CD4-positive, CD25-positive, alpha-beta regulatory T cell (primary cell): ENCODE data around the gene TXNDC9. TPM values are rescaled to one million over a fixed set of nuclear protein-coding genes. Genes with fewer than 3 reads are reported as not detected.
"Not testable (repeated sequence)": the region's sequence is repeated elsewhere in the genome, so short reads cannot be mapped to it uniquely, and the experiment has no call there.

ENCODE experiments used
- ATAC-seq, 2 donors: fragments of 150-1000 bp; cut with Tn5 transposase; one replicate each; pipeline ENCODE4 v1.10.0; 2021; ENCODE audit warnings: low read depth in 2 of 2, moderate number of reproducible peaks in 2 of 2, moderate library complexity in 1 of 2
- DNase-seq, 3 donors: peaks; one replicate each; pipeline versions ENCODE4 v3.0.0 to v3.0.0-alpha.2; 2012 to 2022; ENCODE audit warnings: mixed read lengths in 1 of 3
- H3K27ac ChIP-seq: one replicate; pipeline ENCODE4 v1.7.0; 2013; ENCODE audit warnings: mild to moderate bottlenecking, low read length; ENCODE audit not compliant: insufficient read depth, poor library complexity, severe bottlenecking
- H3K27me3 ChIP-seq: one replicate; pipeline ENCODE4 v1.7.0; 2013; ENCODE audit warnings: low read length; ENCODE audit not compliant: control insufficient read depth, insufficient read depth
- H3K36me3 ChIP-seq: one replicate; pipeline ENCODE4 v1.7.0; 2013; ENCODE audit warnings: mild to moderate bottlenecking, low read length, moderate library complexity; ENCODE audit not compliant: control insufficient read depth, insufficient read depth
- H3K4me1 ChIP-seq: 2 replicates; pipeline ENCODE4 v1.7.0; 2013; ENCODE audit warnings: mild to moderate bottlenecking, low read length; ENCODE audit not compliant: insufficient read depth, control insufficient read depth, poor library complexity, severe bottlenecking
- H3K4me3 ChIP-seq: one replicate; pipeline ENCODE4 v1.7.0; 2013; ENCODE audit warnings: low read depth, mild to moderate bottlenecking, low read length, moderate library complexity
- H3K9me3 ChIP-seq, 2 experiments: 1 replicate in 1 of 2; 2 replicates in 1 of 2; pipeline ENCODE4 v1.7.0; 2013; ENCODE audit warnings: low read length in 2 of 2, mild to moderate bottlenecking in 1 of 2, moderate library complexity in 1 of 2; ENCODE audit not compliant: control insufficient read depth in 2 of 2
- H3K27ac Mint-ChIP-seq, 3 donors: one replicate each; pipeline ENCODE4 v1.8.0; 2020 to 2022; ENCODE audit warnings: mild to moderate bottlenecking in 3 of 3, mixed read lengths in 3 of 3, moderate library complexity in 2 of 3
- H3K27me3 Mint-ChIP-seq: one replicate; pipeline ENCODE4 v1.8.0; 2022; ENCODE audit warnings: mild to moderate bottlenecking, mixed read lengths
- H3K36me3 Mint-ChIP-seq: one replicate; pipeline ENCODE4 v1.8.0; 2020; ENCODE audit warnings: mixed read lengths
- H3K4me1 Mint-ChIP-seq, 4 donors: one replicate each; pipeline ENCODE4 v1.8.0; 2020 to 2022; ENCODE audit warnings: mixed read lengths in 4 of 4, mild to moderate bottlenecking in 1 of 4
- H3K4me3 Mint-ChIP-seq, 4 donors: one replicate each; pipeline ENCODE4 v1.8.0; 2020 to 2022; ENCODE audit warnings: mild to moderate bottlenecking in 4 of 4, mixed read lengths in 4 of 4, moderate library complexity in 3 of 4
- H3K9me3 Mint-ChIP-seq, 7 donors: one replicate each; pipeline ENCODE4 v1.8.0; 2020 to 2022; ENCODE audit warnings: mixed read lengths in 7 of 7, mild to moderate bottlenecking in 3 of 7, moderate library complexity in 2 of 7
- polyA plus RNA-seq, 4 donors: library from polyadenylated mRNA; unstranded; fragments of 300-500 nt; fragmentation: Illumina TruSeq; gene quantifications; one replicate each; pipeline ENCODE4 v1.2.3, GENCODE V29; 2021
- total RNA-seq: library from RNA; stranded (reverse); gene quantifications from one replicate; pipeline ENCODE4 v1.2.3, GENCODE V29; 2022

TXNDC9 gene
- total and polyA plus RNA-seq, 5 donors from 2014 or later: 15.1 to 83.6 (median 69.7) TPM

DNA sequence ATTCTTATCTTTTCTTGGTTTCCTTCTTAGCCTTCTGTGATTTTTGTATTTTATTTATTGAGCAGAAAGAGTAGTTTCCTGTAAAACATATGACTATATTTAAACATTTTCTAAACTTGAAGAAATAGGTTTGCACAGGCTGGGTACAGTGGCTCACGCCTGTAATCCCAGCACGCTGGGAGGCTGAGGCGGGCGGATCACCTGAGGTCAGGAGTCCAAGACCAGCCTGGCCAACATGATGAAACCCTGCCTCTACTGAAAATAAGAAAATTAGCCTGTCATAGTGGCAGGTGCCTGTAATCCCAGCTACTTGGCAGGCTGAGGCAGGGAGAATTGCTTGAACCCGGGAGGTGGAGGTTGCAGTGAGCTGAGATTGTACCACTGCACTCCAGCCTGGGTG is 32.7 kb upstream of the TXNDC9 start:
- H3K27me3 Mint-ChIP-seq, H3K9me3 ChIP-seq, H3K9me3 Mint-ChIP-seq, ATAC-seq, H3K27ac Mint-ChIP-seq, H3K4me3 ChIP-seq, H3K27ac ChIP-seq, H3K4me1 Mint-ChIP-seq, H3K27me3 ChIP-seq, DNase-seq, H3K4me1 ChIP-seq, H3K4me3 Mint-ChIP-seq: not testable (repeated sequence)
- peaks cover 56% of the 10 kb centered on the region for H3K36me3 Mint-ChIP-seq
- H3K36me3 ChIP-seq: peaks cover 77% of the 10 kb centered on the region

GRCh38 chr2:99365661-99366060 is 29.5 kb upstream of the TXNDC9 start:
- H3K9me3 ChIP-seq: no peaks in the 10 kb centered on the region
- no peak for DNase-seq
- Mint-ChIP-seq H3K4me1 (peaks cover 0 to 4% (median 3%) of the 10 kb centered on the region in 4 donors), H3K27ac (no peak overlapping the region), H3K4me3 (no peak overlapping the region), H3K9me3 (no peaks in the 10 kb centered on the region), H3K36me3 (peaks cover 52% of the 10 kb centered on the region), H3K27me3 (no peaks in the 10 kb centered on the region)
- H3K36me3 ChIP-seq: peaks cover 80% of the 10 kb centered on the region
- no peaks in the 10 kb centered on the region for H3K4me1 ChIP-seq
- no peak overlapping the region for H3K4me3 ChIP-seq
- H3K27me3 ChIP-seq: no peaks in the 10 kb centered on the region
- H3K27ac ChIP-seq: no peak overlapping the region
- no peak for ATAC-seq

DNA sequence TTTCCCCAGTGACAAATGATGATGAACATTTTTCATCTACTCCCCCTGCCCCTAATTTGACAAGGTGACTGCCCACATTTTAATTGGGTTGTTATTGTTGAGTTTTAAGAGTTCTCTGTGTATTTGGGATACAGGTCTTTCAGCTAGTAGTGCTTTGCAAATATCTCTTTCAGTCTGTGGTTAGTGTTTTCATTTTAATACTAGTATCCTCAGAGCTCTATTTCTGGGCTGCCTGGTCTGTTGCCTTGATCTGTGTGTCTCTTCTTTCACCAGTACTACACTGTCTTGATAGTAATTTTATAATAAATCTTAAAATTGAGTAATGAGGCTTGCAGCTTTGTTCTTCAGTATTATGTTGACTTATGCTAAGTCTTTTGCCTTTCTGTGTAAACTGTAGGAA is 20.7 kb upstream of the TXNDC9 start:
- Mint-ChIP-seq H3K4me1 (peaks cover 24 to 48% (median 36%) of the 10 kb centered on the region in 4 donors), H3K9me3 (peaks cover 0 to 1% (median 0%) of the 10 kb centered on the region in 7 donors), H3K4me3 (no peak overlapping the region), H3K27ac (no peak overlapping the region), H3K27me3 (no peaks in the 10 kb centered on the region), H3K36me3 (peaks cover 22% of the 10 kb centered on the region)
- Histone ChIP-seq H3K36me3 (peaks cover 14% of the 10 kb centered on the region), H3K4me3 (no peak overlapping the region), H3K27ac (no peak overlapping the region), H3K9me3 (no peaks in the 10 kb centered on the region), H3K4me1 (peaks cover 4% of the 10 kb centered on the region), H3K27me3 (no peaks in the 10 kb centered on the region)
- DNase-seq: no peak
- ATAC-seq: no peak

- H3K27me3 ChIP-seq, H3K4me3 ChIP-seq, H3K27me3 Mint-ChIP-seq, H3K9me3 ChIP-seq, H3K36me3 Mint-ChIP-seq, H3K36me3 ChIP-seq, H3K9me3 Mint-ChIP-seq, H3K27ac ChIP-seq, H3K27ac Mint-ChIP-seq, ATAC-seq, DNase-seq: not testable (repeated sequence)
- Mint-ChIP-seq H3K4me1 (peaks cover 29 to 62% (median 45%) of the 10 kb centered on the region in 4 donors), H3K4me3 (peak overlapping the region in 1 of 4 donors; percentile 46)
- H3K4me1 ChIP-seq: peaks cover 11% of the 10 kb centered on the region
Observed at GRCh38 chr2:99354825-99355224, 18.7 kb upstream of the TXNDC9 start.

DNA sequence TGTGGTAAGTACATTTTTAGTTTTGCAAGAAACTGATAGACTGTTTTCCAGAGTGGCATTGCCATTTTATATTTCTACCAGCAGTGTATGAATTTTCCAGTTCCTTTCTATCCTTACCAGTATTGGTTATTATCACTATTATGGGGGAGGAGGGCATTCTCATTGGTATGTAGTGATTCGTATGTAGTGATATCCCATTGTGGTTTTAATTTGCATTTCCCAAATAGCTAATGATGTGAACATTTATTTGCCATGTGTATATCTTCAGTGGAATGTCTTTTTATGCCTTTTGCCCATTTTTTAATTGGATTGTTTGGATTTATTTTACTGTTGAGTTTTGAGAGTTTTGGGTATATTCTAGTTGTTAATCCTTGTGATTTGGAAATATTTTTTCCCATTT is 17.9 kb upstream of the TXNDC9 start:
- Mint-ChIP-seq H3K27ac (peak overlapping the region in 1 of 3 donors; percentile 38), H3K36me3 (peaks cover 9% of the 10 kb centered on the region), H3K27me3 (no peaks in the 10 kb centered on the region), H3K4me1 (peaks cover 27 to 65% (median 47%) of the 10 kb centered on the region in 4 donors), H3K9me3 (peaks cover 0 to 1% (median 0%) of the 10 kb centered on the region in 7 donors), H3K4me3 (peak overlapping the region in 1 of 4 donors; percentile 4)
- Histone ChIP-seq H3K4me1 (peaks cover 12% of the 10 kb centered on the region), H3K36me3 (no peaks in the 10 kb centered on the region), H3K4me3 (no peak overlapping the region), H3K27me3 (no peaks in the 10 kb centered on the region), H3K9me3 (no peaks in the 10 kb centered on the region), H3K27ac (no peak overlapping the region)
- ATAC-seq (no peak), DNase-seq (no peak)

DNA sequence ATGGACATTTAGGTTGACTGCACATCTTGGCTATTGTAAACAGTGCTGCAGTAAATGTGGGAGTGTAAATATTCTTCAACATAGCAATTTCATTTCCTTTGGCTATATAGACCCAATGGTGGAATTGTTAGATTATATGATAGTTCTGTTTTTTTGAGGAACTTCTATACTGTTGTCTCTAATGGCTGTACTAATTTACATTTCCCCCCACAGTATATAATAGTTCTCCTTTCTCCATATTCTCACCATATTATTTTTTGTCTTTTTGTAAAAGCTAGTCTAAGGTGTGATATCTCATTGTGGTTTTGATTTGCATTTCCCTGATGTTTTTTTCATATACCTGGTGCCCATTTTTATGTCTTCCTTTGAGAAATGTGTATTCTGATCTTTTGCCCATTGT is 14.1 kb upstream of the TXNDC9 start:
- Mint-ChIP-seq H3K4me3 (no peak overlapping the region), H3K4me1 (peaks cover 39 to 72% (median 54%) of the 10 kb centered on the region in 4 donors), H3K27ac (peak overlapping the region in 1 of 3 donors; percentile 27), H3K9me3 (peaks cover 0 to 1% (median 0%) of the 10 kb centered on the region in 7 donors), H3K27me3 (no peaks in the 10 kb centered on the region), H3K36me3 (peaks cover 9% of the 10 kb centered on the region)
- Histone ChIP-seq H3K27me3 (no peaks in the 10 kb centered on the region), H3K9me3 (no peaks in the 10 kb centered on the region), H3K36me3 (no peaks in the 10 kb centered on the region), H3K27ac (no peak overlapping the region), H3K4me1 (peaks cover 27% of the 10 kb centered on the region), H3K4me3 (no peak overlapping the region)
- DNase-seq (no peak), ATAC-seq (no peak)

DNA sequence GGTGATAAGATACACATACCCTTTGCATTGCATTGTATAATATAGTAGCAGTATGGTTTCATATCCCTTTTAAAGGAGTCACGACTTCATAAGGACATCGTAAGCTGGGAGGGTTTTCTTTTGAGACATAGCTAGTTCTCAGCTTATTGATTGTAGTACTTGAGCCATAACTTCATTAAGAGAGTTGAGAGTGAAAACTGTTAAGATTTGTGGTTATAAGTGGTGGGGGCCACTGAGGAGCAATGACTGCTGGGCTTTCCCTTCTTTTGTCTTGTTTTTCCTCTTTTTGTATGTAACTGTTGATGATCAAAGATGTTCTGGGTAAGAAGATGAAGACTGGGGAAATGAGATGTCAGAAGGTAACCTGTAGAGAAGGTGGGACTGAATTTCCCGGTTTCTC is 12.0 kb upstream of the TXNDC9 start:
- Histone ChIP-seq H3K27ac (no peak overlapping the region), H3K4me3 (no peak overlapping the region), H3K36me3 (peaks cover 4% of the 10 kb centered on the region), H3K27me3 (no peaks in the 10 kb centered on the region), H3K9me3 (no peaks in the 10 kb centered on the region), H3K4me1 (peaks cover 22% of the 10 kb centered on the region)
- Mint-ChIP-seq H3K9me3 (no peaks in the 10 kb centered on the region), H3K4me3 (peak overlapping the region in 2 of 4 donors; percentile 3 to 54), H3K27ac (peak overlapping the region in 2 of 3 donors; percentile 29 to 80), H3K4me1 (peaks cover 29 to 69% (median 48%) of the 10 kb centered on the region in 4 donors), H3K36me3 (peaks cover 4% of the 10 kb centered on the region), H3K27me3 (no peaks in the 10 kb centered on the region)
- no peak for ATAC-seq
- DNase-seq: peak in 1 of 3 donors; percentile 28

- Mint-ChIP-seq H3K4me1 (peaks cover 37 to 78% (median 55%) of the 10 kb centered on the region in 4 donors), H3K27ac (no peak overlapping the region), H3K36me3 (peaks cover 4% of the 10 kb centered on the region), H3K27me3 (no peaks in the 10 kb centered on the region), H3K4me3 (no peak overlapping the region), H3K9me3 (no peaks in the 10 kb centered on the region)
- Histone ChIP-seq H3K9me3 (no peaks in the 10 kb centered on the region), H3K27me3 (no peaks in the 10 kb centered on the region), H3K36me3 (peaks cover 4% of the 10 kb centered on the region), H3K4me3 (no peak overlapping the region), H3K4me1 (peaks cover 22% of the 10 kb centered on the region), H3K27ac (no peak overlapping the region)
- DNase-seq (no peak), ATAC-seq (no peak)
Observed at GRCh38 chr2:99346218-99346617, 10.1 kb upstream of the TXNDC9 start.
